HTERT RPE-1 (cell line): ENCODE measurements around the gene TRIM52.
"Not testable (repeated sequence)": the region's sequence is repeated elsewhere in the genome, so short reads cannot be mapped to it uniquely, and the experiment has no call there.

Experiments used
- in situ Hi-C: fragments of 300-500 bp; cut with MboI; formaldehyde crosslinking; loops from 4 replicates; pipeline ENCODE4 v1.14.3; 2020; ENCODE audit warnings: low sequenced_read_pairs

TRIM52 gene

GRCh38 chr5:181215997-181216989, 44.6 kb downstream of the TRIM52 start:
- in situ Hi-C loops = no loop called here

DNA sequence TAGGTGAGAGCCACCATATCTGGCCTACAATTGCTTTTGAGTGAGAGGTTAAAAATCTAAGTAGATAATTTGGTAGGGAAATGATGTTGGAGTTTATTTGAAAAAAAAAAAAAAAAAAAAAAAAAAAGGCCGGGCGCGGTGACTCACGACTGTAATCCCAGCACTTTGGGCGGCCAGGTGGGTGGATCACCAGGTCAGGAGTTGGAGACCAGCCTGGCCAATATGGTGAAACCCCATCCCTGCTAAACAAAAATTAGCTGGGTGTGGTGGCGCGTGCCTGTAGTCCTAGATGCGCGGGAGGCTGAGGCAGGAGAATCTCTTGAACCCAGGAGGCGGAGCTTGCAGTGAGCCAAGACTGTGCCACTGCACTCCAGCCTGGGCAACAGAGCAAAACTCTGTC, 46.7 kb downstream of the TRIM52 start:
- in situ Hi-C loops = not testable (repeated sequence)

DNA sequence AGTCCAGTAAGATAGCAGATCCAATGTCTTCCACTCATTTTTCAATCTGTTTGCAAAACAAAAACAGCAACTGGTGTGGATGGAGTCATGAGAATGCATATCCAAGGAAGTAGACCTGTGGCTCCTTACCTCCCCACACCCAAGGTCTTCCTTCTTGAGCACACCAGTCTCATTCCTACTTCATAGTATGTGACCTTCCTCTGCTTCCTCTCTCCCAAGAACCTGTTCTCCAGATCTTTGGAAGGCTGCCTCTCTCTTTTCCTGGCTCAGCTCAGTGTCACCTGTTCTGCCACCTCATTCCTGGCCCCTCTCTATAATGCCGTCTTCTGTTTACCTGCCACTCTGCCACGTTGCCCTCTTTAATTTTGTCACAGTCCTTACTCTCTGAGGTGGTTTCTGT, 48.0 kb downstream of the TRIM52 start:
- in situ Hi-C loops = no loop called here

GRCh38 chr5:181212080-181212479, 48.9 kb downstream of the TRIM52 start:
- in situ Hi-C loops = no loop called here

DNA sequence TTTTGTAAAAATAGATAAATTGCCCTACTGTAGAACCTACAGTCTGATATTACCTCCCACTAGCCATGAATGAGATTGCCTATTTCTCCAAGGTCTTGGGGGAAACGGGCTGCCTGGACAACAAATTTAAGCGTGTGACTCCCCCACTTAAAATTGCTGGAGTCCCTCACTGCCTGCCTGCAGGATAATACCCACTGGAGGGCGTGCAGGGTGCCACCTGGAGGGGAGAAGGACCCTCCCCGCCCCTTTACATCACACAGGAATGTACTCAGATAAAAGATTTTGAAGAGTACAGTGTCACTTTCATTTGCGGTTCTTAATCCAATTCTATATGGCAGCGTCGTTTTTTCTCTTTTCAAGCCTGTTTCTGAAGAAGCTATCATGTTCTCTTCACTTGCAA, 49.7 kb downstream of the TRIM52 start:
- in situ Hi-C loops = no loop called here

DNA sequence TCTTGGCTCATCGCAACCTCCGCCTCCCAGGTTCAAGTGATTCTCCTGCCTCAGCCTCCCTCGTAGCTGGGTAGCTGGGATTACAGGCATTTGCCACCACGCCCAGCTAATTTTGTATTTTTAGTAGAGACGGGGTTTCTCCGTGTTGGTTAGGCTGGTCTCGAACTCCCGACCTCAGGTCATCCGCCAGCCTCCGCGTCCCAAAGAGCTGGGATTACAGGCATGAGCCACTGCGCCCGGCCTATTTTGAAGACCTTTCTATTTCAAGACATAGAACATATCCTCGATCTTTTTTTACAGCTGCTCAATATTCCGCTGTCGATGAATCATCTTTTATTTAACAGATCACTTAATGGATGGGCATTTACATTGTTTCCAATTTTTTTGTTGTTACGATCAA, 50.2 kb downstream of the TRIM52 start:
- in situ Hi-C loops = not testable (repeated sequence)

- in situ Hi-C loops = not testable (repeated sequence)
Measured at GRCh38 chr5:181210148-181210547, 50.8 kb downstream of the TRIM52 start.

- in situ Hi-C loops = not testable (repeated sequence)
Measured at GRCh38 chr5:181209006-181209405, 51.9 kb downstream of the TRIM52 start.

DNA sequence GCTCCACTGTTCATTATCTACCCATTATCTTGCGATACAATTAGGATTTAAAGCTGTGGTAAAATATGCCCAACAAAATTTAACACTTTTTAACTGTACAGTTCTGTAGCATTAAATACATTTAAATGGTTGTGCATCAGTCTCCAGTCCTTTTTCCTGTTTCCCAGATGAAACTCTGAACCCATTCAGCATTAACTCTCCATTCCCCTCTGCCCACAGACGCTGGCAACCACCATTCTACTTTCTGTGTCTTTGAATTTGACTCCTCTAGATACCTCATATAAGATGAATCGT, 53.0 kb downstream of the TRIM52 start:
- in situ Hi-C loops = no loop called here

DNA sequence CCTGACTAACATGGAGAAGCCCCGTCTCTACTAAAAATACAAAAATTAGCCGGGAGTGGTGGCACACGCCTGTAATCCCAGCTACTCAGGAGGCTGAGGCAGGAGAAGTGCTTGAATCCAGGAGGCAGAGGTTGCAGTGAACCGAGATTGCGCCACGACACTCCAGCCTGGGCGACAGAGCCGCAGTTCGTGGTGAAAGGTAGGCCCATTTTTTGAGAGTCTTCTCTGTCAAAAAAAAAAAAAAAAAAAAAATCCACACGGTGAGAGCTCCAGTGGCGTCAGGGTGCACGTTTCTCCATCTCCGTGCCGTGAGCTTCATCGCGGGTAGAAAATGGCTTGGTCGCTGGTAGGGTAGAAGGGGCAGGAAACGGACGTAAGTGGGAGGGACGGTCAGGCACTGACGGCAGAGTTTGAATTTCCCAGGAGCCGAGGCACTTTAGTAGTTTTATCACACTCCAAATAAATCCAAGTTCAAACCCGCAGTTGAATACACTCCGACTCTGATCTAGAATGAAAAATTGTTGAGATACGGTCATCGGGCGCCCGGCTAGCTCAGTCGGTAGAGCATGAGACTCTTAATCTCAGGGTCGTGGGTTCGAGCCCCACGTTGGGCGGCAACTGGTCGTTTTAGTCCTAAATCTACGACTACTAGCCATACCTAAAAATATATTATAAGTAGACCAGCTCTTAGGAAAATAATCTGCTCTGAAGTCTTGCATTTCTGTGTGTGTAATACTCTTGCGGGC, 53.6 kb downstream of the TRIM52 start:
- in situ Hi-C loops = no loop called here

DNA sequence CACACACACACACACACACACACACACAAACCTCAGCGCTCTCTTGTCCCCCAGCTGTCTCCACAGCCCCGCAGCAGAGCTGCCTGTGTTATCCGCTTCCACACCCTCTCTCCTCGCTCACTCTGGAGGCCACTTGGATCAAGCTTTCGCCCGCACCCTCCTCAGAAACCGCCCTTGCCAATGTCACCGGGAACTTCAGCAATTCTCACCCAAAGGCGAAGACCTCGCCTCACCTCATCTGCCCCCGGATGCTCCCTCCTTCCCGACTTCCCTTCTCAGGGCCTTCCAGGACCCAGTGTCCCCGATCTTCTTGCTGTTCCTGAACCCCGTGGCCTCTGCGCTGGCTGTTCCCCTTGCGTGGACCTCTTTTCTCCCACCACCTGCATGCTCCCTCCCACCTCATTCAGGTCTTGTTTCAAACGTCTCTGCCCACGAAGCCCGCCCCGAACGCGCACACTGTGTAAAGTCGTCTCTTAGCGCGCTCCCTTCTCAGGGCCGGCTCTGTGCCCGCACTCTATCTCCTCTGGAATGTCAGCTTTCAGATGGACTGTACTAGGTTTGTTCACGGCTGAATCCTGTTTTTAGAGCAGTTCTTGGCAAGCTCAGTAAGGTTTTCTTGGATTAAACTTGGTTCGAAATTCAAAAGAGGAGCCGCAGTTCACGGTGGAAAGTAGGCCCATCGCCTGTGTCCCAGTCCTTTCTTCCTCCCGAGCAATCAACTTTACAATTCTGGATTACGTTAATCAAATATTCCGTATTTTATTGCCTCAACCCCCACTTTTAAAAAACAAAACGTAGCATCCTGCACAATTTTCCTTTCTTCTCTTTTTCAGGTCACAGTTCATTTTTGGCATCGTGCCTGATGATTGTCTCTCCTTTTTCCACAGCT, 54.9 kb downstream of the TRIM52 start:
- in situ Hi-C loops = no loop called here
